Raji (cell line): ENCODE data around the gene TMEM11.

ENCODE experiments used
- POLR2A ChIP-seq: IDR thresholded peaks from 2 replicates; pipeline ENCODE4 v1.6.1; 2011; ENCODE audit warnings: low read depth, low read length, control low read depth; ENCODE audit not compliant: insufficient read depth

The TMEM11 gene

DNA sequence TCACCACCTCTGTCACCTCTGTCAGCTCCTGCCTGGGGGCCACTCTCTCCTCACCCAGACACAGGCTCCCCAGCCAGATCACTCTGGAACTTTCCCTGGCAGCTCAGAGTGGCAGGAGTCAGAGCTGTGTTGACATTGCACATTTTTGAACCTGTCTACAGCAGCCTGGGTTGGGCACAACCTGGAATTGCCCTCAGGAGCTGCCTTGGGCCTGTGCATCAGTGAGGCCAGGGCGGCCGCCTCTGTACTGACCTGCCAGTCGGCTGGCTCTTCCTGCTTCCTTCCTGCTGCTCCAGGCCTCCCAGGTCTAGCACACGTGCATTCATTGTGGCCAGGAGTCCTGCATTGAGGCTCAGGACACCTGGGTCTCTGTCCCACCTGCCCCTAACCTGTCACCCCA, 14.2 kb upstream of the TMEM11 start:
- no peak for TF ChIP-seq POLR2A

DNA sequence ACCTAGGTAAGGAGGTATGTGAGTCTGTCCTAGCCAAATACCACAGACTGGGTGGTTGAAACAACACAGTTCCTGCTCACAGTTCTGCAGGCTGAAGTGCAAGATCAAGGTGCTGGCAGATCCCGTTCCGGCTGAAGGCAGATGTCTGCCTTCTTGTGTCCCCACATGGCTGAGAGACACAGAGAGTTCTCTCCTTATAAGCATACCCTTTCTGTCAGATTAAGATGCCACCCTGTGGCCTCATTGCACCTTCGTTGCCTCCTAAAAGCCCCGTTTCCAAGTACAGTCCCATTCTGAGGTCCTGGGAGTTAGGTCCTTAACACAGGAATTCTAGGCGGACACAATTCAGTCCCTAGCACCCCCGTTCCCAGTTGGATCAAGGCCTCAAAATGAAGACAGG, 9.1 kb upstream of the TMEM11 start:
- TF ChIP-seq POLR2A, result no peak

DNA sequence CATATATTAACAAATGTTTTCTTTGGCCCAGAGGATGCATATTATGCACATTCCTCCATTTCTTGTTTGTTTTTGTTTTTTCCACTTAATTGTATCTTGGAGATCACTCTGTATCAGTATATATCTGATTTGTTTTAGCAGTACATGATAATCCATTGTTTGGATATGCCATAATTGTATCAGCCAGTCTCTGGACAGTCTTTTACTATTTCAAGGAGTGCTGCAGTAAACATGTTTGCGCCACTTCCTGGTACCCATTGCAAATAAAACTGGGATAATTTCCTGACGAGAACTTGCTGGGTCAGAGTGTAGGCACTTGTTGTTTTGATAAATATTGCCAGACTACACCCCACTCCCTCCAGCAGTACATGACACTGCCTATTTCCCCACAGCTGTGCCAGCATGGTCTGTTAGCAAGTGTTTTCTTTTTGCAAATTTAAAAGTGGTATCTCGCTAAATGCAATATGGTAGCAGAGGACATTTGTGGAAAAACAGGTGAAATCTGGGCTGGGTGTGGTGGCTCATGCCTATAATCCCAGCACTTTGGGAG, 4.9 kb upstream of the TMEM11 start:
- TF ChIP-seq POLR2A, result no peak

DNA sequence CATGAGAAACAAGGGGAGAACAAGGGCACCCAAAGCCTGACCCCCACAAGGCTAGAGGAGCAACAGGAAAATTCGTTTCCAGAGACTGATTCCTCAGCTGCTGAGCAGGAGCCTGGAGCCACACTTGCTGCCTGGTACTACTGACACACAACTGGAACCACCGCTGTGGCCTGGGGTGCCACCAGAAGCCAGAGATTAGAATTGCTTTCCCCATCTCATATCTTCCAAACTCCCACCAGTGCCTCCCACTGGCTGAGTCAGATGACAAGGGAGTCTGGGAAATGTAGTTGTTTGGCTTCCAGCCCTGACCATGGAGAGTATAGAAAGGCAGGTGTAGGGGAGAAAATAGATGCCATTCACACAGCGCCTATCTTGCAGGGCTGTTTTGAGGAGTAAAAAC, 4.1 kb upstream of the TMEM11 start:
- no peak for TF ChIP-seq POLR2A

DNA sequence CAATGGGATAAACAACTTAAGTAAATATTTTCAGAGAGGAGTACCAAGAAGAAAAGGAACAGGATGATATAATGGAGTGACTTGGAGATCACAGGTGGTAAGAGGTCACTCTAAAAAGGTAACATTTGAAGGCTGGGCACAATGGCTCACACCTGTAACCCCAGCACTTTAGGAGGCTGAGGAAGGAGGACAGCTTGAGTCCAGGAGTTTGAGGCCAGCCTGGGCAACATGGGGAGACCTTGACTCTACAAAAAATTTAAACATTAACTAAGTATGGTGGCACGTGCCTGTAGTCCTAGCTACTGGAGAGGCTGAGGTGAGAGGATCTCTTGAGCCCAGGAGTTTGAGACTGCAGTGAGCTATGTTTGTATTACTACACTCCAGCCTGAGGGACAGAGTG, 3.4 kb upstream of the TMEM11 start:
- TF ChIP-seq POLR2A, result no peak

DNA sequence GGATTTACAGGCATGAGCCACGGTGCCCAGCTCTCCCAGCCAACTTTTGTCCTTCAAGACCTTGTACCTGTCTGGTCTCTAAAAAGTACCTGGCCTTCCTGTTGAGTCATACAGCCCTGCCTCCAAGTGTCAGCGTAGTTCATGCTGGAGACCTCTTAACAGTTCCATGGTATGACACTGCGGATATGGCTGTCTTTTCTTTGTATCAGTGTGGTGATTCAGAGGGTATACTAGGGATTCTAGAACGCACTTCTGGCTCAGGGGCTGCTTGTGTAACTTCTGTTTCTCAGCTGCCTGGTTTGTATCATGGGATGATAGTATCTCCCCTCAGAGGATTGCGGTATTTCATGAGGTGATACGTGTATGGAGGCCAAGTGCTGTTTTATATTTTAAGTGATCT, 2.0 kb upstream of the TMEM11 start:
- TF ChIP-seq POLR2A, result no peak

DNA sequence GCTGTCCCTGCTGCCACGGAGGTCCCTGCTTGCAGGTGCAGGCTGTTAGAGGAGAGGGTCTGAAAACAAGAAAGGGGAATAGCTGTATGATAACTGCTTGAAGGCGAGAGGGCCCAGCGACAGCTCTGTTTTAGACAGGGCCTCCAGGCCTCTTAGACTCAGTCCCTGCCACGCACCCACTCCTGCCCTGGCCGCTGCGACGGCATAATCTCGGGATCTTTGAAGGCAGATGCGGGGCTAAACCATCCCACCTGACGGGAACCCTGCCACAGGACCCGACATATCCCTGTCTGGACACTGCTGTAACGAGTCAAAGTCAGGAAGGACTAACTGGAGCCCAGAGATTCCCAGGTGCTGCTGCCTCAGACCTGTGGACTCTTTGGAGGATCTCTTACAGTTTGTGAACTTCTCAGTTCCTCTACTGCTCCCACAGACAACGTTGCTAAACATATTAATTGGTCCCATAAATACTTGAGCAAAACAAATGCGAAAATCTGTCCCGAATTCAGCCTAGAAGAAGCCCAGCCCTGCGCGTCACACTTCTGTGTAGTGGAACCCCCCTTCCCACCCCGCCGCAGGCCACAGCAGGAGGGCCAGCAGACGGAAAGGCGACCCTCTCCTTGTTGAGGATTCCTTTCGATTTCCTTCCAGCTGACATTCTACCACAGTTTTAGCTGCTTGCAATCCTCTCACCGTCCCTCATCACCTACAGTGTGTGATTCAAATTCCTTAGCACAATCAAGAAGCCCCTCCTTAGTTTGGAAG, 998 bp upstream of the TMEM11 start:
- no peak; the same call in 1 of the 2 replicates for TF ChIP-seq POLR2A

DNA sequence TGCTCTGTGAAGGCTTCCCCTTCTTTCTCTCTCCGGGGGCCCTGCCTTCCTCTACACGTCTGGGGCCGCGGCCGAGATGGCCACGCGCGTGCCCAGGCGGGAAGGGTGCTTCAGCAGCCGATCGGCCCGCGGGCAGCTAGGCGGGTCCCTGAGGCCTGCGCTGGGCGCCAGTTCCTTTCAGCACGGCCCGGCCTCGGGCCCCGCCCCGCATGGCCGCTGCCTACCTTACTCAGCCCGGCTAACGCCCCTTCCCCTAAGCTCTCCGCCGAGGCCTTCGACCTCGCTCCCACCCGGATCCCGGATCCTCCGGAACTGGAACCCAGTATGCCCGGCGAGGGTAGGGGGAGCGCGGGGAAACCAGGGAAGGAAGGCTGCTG, 335 bp downstream of the TMEM11 start:
- no peak for TF ChIP-seq POLR2A

DNA sequence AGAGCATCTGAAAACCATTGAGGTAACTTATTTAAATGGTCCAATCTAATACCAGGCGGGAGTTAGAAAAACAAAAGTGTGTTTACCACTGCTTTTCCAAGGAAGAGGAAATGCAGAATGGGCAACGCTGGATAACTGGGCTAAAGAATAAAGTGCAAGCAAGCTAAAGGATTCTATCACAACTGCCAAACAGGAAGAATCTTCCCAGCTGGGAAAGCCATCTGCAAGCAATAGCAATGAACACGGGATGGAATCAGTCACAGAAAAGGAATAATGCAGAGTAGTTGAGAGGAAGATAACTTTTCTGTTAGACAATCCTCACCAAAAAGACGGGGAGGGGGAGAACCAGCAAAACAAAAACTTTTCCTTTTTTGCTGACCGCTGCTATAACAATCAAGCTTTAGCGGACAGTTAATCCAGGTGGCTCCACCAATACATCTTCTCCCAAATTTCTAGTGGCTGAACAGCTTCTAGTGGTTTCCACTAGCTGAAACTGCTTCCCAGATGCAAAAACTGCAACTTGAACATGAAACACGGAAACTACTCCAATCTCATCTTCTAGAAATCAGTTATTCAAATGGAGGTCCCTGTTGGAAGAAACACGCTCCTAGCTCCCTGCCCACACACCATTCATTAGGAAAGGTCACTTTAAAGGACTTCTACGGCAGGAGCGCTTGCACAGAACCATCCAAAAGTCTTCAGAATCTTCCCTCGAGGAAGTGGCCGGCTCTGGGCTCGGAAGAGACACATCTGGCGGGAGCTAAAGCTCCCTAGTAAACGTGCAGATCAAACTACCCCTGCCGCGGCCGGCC, 929 bp downstream of the TMEM11 start:
- no peak for TF ChIP-seq POLR2A

DNA sequence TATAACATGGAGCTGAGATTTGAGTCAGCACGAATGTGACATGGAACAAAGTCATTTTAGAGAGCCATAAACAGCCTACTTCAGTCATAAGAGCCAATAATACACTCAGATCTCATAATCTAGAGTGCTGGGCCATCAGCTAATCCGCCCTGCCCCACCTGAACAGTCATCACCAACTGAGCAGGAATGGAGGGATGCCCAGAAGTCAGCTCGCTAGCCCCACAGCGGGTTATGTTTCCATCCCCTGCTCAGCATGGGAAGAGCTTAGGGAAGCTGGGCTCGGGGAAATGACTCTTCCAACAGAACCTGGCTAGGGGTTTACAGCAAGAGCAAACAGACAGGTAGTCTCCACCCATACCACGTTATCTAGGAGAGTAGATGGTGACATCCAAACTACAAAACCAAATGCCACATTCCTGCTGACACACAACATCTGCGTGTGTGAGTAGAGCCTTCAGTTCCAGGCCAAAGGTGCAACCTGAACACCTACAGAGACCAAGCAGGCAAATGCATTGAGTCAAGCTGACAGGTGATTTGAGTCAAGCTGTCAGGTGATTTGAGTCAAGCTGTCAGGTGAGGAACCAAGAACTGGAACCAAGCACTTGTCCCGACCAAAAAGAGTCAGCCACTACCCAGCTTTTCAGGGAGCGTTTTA, 2.0 kb downstream of the TMEM11 start:
- no peak for TF ChIP-seq POLR2A

DNA sequence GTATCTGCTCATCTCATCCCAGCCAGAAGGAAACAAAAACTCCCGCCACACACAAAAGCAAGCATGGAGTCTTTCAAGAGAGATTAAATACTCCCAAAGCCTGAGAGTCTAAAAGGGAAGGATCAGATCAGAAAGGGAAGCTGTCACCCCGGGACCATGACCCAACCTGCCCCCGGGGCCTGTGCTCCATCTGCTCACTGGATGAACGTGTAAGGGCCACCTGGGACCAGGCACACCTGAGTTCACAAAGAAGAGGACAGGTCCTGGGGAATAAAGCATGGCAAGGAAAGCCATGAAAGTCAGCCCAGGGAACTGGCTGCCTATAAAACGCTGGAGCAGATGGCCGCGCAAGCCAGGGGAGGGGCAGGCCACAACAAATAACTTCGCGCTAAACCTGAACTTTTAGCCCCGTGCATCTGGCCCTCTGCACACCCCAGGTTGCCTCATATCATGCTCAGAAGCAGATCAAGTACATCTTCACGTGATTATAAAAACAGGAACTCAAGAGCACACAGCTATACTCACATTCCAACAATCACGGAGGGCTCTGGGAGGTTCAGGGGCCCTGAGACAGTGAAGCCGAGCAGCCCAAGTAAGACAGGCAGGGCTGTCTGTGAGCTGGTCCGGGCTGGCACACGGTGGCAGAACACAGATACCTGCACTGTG, 3.4 kb downstream of the TMEM11 start:
- TF ChIP-seq POLR2A, result no peak

DNA sequence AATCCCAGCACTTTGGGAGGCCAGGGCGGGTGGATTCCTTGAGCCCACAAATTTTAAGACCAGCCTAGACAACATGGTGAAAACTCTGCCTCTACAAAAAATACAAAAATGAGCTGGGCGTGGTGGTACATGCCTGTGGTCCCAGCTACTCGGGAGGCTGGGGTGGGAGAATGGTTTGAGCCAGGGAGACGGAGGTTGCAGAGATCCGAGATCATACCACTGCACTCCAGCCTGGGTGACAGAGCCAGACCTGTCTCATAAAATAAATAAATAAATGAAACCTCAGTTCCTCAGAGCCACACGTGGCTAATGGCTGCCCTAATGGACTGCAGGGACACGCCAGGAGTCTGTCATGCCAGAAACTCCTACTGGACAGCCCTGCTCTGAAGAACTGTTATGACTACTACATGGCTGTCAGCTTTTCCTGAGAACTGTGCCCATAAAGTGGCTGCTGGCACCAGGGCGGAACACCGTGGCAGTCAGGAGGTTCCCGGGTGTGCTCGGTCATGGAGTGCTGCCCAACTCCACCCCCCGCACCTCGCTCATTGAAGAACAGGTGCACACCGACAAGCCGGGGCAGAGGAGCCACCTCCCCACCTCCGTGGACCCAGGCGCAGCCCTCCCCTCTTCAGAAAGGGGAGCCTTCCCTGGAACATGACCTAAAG, 4.3 kb downstream of the TMEM11 start:
- TF ChIP-seq POLR2A, result no peak

DNA sequence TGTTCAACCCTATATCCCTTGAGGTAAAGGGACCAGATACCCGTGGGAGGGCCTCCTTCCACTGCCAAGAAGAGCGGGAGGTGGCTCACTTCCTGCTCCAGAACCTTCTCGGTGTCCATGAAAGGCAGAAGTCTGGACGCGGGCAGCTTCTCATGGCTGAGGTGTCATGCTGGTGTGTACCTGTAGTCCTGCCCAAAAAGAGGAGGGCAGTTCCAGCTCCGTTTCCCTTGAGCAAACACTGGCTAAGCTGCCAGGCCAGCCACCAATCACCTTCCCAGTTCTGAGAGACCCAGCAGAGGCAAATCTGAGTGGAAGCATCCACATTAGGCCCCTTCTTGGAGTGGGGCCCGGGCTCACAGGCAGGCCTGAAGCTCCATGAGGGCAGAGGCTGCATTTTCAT, 5.6 kb downstream of the TMEM11 start:
- no peak for TF ChIP-seq POLR2A

DNA sequence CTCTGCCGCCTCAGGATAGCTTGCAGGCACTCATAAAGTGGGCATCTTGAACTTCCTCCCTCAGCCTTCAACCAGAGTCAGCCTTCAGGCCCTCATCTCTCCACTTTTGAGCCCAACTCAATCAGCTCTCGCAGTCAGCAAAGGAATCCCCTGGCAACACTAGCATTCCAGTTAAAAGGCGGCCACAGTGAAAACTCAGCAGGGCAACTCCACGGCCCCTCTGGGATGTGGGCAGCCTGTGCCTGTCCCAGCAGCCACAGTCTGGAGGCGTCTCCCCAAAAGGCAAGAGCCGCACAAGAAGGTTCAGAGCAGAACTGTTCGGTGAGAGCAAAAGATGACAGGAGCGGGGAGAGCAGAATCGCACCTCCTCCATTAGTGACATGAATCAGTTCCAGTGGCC, 9.0 kb downstream of the TMEM11 start:
- no peak for TF ChIP-seq POLR2A

DNA sequence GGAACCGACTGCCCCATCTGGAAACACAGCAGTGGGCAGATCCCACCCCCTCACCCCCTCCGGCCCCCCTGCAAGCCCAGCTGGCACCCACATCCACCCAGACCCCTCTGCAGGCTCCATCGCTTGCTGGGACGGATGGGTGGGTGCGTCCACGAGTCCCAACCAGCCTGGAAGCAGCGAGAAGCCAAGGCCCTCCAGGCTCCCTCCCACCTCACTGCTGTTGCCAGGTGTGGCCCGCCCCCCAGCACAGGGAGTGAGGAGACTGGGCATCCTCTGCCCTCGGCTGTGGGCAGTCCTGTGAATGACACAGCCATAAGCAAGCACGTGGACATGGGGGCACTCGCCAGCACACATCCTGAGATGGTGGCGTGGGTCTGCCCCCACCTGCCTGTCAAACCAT, 11.4 kb downstream of the TMEM11 start:
- no peak for TF ChIP-seq POLR2A
